Spleen (tissue), 11 donors: Measurements from ENCODE around the gene BGLAP. TPM values are rescaled to one million over a fixed set of nuclear protein-coding genes. Genes with fewer than 3 reads are reported as not detected.

Experiments used
- DNase-seq: peaks from one replicate; pipeline ENCODE4 v3.0.0-alpha.2; 2020
- H3K27ac ChIP-seq, 8 donors: fragments of 200-600 bp; sonication (generic) in 7 of 8; 1 replicate in 4 of 8; 2 replicates in 4 of 8; pipeline versions ENCODE4 v1.5.0 to v1.8.0; 2016 to 2021; ENCODE audit warnings: inconsistent platforms in 4 of 8, mild to moderate bottlenecking in 4 of 8, moderate library complexity in 1 of 8
- H3K27me3 ChIP-seq, 7 donors: fragments of 200-600 bp; sonication (generic) in 6 of 7; replicated peaks in 1 of 7; 1 replicate in 4 of 7; 2 replicates in 3 of 7; pipeline versions ENCODE4 v1.5.0 to v1.8.0; 2016 to 2021; ENCODE audit warnings: inconsistent platforms in 3 of 7, mild to moderate bottlenecking in 1 of 7
- H3K36me3 ChIP-seq, 6 donors: fragments of 200-600 bp; sonication (generic) in 5 of 6; 1 replicate in 4 of 6; 2 replicates in 2 of 6; pipeline versions ENCODE4 v1.5.0 to v1.8.0; 2016 to 2021; ENCODE audit warnings: inconsistent platforms in 2 of 6
- H3K4me1 ChIP-seq, 6 donors: fragments of 200-600 bp; sonication (generic) in 5 of 6; 1 replicate in 3 of 6; 2 replicates in 3 of 6; pipeline versions ENCODE4 v1.5.0 to v1.8.0; 2016 to 2021; ENCODE audit warnings: inconsistent platforms in 3 of 6
- H3K4me3 ChIP-seq, 8 donors: fragments of 200-600 bp; sonication (generic) in 7 of 8; 1 replicate in 4 of 8; 2 replicates in 4 of 8; pipeline versions ENCODE4 v1.5.0 to v1.8.0; 2016 to 2021; ENCODE audit warnings: inconsistent platforms in 4 of 8, mild to moderate bottlenecking in 4 of 8, moderate library complexity in 2 of 8
- H3K9me3 ChIP-seq, 8 donors: fragments of 200-600 bp; sonication (generic) in 7 of 8; 1 replicate in 4 of 8; 2 replicates in 4 of 8; pipeline versions ENCODE4 v1.5.0 to v1.8.0; 2016 to 2021; ENCODE audit warnings: inconsistent platforms in 4 of 8
- CTCF ChIP-seq, 11 experiments: fragments of 200-600 bp in 7 of 11; fragments of 450-650 bp in 4 of 11; sonication (generic) in 4 of 11; IDR thresholded peaks in 8 of 11; conservative IDR thresholded peaks in 3 of 11; 1 replicate in 7 of 11; 2 replicates in 4 of 11; pipeline versions ENCODE4 v1.4.0 to v1.8.0; 2016 to 2021; ENCODE audit warnings: antibody characterized with exemption in 11 of 11, inconsistent platforms in 4 of 11, mild to moderate bottlenecking in 1 of 11
- POLR2A ChIP-seq, 3 donors: fragments of 450-650 bp; IDR thresholded peaks; one replicate each; pipeline ENCODE4 v1.5.1; 2017; ENCODE audit warnings: antibody characterized with exemption in 3 of 3, mild to moderate bottlenecking in 1 of 3
- POLR2AphosphoS5 ChIP-seq, 3 donors: sonication (generic); formaldehyde crosslinking; IDR thresholded peaks; one replicate each; pipeline ENCODE4 v1.5.1; 2017; ENCODE audit warnings: antibody characterized with exemption in 3 of 3
- WGBS, 5 donors: extraction: QIAGEN DNeasy Blood & Tissue Kit in 3 of 5; methylation state at CpG; one replicate each; pipeline versions ENCODE4 v1.1.5 to v1.1.7; 2013 to 2018; 5-methylcytosine and 5-hydroxymethylcytosine counted together
- intact Hi-C: fragments of 100-400 bp; cut with DNase I; formaldehyde crosslinking; loops from one replicate; pipeline ENCODE4 v1.15.0; 2023; ENCODE audit warnings: low total_unique reads
- polyA plus RNA-seq, 3 donors: library from polyadenylated mRNA; stranded (reverse); fragments of 200-250 nt; gene quantifications; one replicate each; pipeline ENCODE4 v1.2.1, GENCODE V29; 2013
- total RNA-seq, 7 donors: library from RNA; depleted of rRNA in 3 of 7; stranded (reverse); fragments of >200 nt in 3 of 7; fragmentation: NEBNext Ultra II Directional in 4 of 7; extraction: Animal tissue kit (Norgen Biotek cat#: 25700) in 4 of 7; gene quantifications; one replicate each; pipeline versions ENCODE4 v1.1.0 to v1.2.1, GENCODE V29; 2016 to 2021
- donor health status: healthy with polysubstance abuse.
- donor health status: DM: no; HTN: no; CAD: no; lungs with moderate emphysema.
- donor health status: DM: no; HTN: no; CAD: no.
- donor health status: Bipolar disorder and iron deficiency.
- donor health status: healthy.
- donor health status: DM: no; HTN: no; CAD: no.
- donor health status: DM: yes; HTN: yes; CAD: no.

BGLAP gene
- total and polyA plus RNA-seq, 10 donors = 1.7 to 6.0 (median 2.4) TPM

- WGBS, 5 donors = 40 to 54% (median 50%) methylated on average over 2 of the region's 2 CpGs
- DNase-seq = peak; percentile 28
- peak overlapping the region in 4 of 8 donors; percentile 50 to 64 (median 52) for H3K27ac ChIP-seq
- H3K4me1 ChIP-seq = peaks cover 0 to 26% (median 10%) of the 10 kb centered on the region in 6 donors
- intact Hi-C loops = no loop called here
- no peak for TF ChIP-seq POLR2AphosphoS5 (IDR thresholded peaks at IDR 0.05)
- no peak for TF ChIP-seq POLR2A (IDR thresholded peaks at IDR 0.05)
- no peak for TF ChIP-seq CTCF (IDR thresholded peaks at IDR 0.05 in 8 of 11, conservative IDR thresholded peaks at IDR 0.05 in 3 of 11)
- no peaks in the 10 kb centered on the region for H3K9me3 ChIP-seq
- no peak overlapping the region for H3K4me3 ChIP-seq
- peaks cover 0 to 92% (median 54%) of the 10 kb centered on the region in 6 donors for H3K36me3 ChIP-seq
- H3K27me3 ChIP-seq = no peaks in the 10 kb centered on the region
These were observed 15.9 kb upstream of the BGLAP start for GRCh38 chr1:156226116-156226538.

- Histone ChIP-seq H3K4me1 (peaks cover 0 to 21% (median 10%) of the 10 kb centered on the region in 6 donors), H3K9me3 (no peaks in the 10 kb centered on the region), H3K36me3 (peaks cover 0 to 92% (median 48%) of the 10 kb centered on the region in 6 donors), H3K4me3 (no peak overlapping the region), H3K27ac (peak overlapping the region in 4 of 8 donors; percentile 36 to 64 (median 52)), H3K27me3 (no peaks in the 10 kb centered on the region)
- 86 to 93% (median 91%) methylated on average over 4 of the region's 4 CpGs for WGBS, 5 donors
- intact Hi-C loops = no loop called here
- TF ChIP-seq POLR2AphosphoS5 (IDR thresholded peaks at IDR 0.05) (no peak), CTCF (IDR thresholded peaks at IDR 0.05 in 8 of 11, conservative IDR thresholded peaks at IDR 0.05 in 3 of 11) (no peak), POLR2A (IDR thresholded peaks at IDR 0.05) (no peak)
- peak; percentile 17 for DNase-seq
These were observed 15.2 kb upstream of the BGLAP start for GRCh38 chr1:156226782-156227181.

GRCh38 chr1:156228501-156228900 lies 13.5 kb upstream of the BGLAP start:
- intact Hi-C loops = no loop called here
- Histone ChIP-seq H3K4me3 (no peak overlapping the region), H3K27ac (peak overlapping the region in 2 of 8 donors; percentile 16 to 55), H3K9me3 (no peaks in the 10 kb centered on the region), H3K27me3 (no peaks in the 10 kb centered on the region), H3K4me1 (peaks cover 0 to 19% (median 10%) of the 10 kb centered on the region in 6 donors), H3K36me3 (peaks cover 0 to 92% (median 32%) of the 10 kb centered on the region in 6 donors)
- no peak for DNase-seq
- no peak for TF ChIP-seq CTCF (IDR thresholded peaks at IDR 0.05 in 8 of 11, conservative IDR thresholded peaks at IDR 0.05 in 3 of 11)
- TF ChIP-seq POLR2AphosphoS5 (IDR thresholded peaks at IDR 0.05) = peak in 1 of 3 donors; percentile 38
- 71 to 83% (median 82%) methylated on average over 7 of the region's 7 CpGs for WGBS, 5 donors

GRCh38 chr1:156229809-156230472 lies 12.0 kb upstream of the BGLAP start:
- Histone ChIP-seq H3K36me3 (peaks cover 0 to 93% (median 37%) of the 10 kb centered on the region in 6 donors), H3K27ac (no peak overlapping the region), H3K4me1 (peaks cover 0 to 15% (median 8%) of the 10 kb centered on the region in 6 donors), H3K4me3 (no peak overlapping the region), H3K9me3 (no peaks in the 10 kb centered on the region), H3K27me3 (no peaks in the 10 kb centered on the region)
- intact Hi-C loops = no loop called here
- WGBS, 5 donors = 94 to 97% (median 96%) methylated on average over 11 of the region's 11 CpGs
- TF ChIP-seq POLR2A (IDR thresholded peaks at IDR 0.05) (no peak), CTCF (IDR thresholded peaks at IDR 0.05 in 8 of 11, conservative IDR thresholded peaks at IDR 0.05 in 3 of 11) (no peak), POLR2AphosphoS5 (IDR thresholded peaks at IDR 0.05) (no peak)
- DNase-seq = no peak
